ENCODE data around the gene GATA5.

Gene GATA5

GRCh38 chr20:62487118-62487517 lies 11.3 kb upstream of the GATA5 start:
- ChIA-PET POLR2A (no interaction called here), CTCF (interaction anchor here (0.8 kb wide), 1 partner anchor 12 kb away, joined by 3 read pairs; no protein-coding TSS in a partner anchor)
- H3K27ac ChIP-seq (ENCODE audit: extremely low read depth, low read depth, low read length) = no peak overlapping the region
- H3K36me3 ChIP-seq (ENCODE audit: control insufficient read depth in 2 of 2, insufficient read depth in 1 of 2, low read length in 2 of 2) = no peaks in the 10 kb centered on the region
- H3K4me1 ChIP-seq (ENCODE audit: control insufficient read depth, insufficient read depth, low read length) = no peaks in the 10 kb centered on the region
- H3K9me3 ChIP-seq (ENCODE audit: control insufficient read depth, insufficient read depth, low read depth, low read length) = no peaks in the 10 kb centered on the region
- no peak overlapping the region for H3K4me3 ChIP-seq (ENCODE audit: low read depth, low read length)
- no peak for TF ChIP-seq ZNF677 (tag by site-specific recombination; IDR thresholded peaks at IDR 0.05)
- no peak for TF ChIP-seq ZBTB26 (tag by site-specific recombination; optimal IDR thresholded peaks at IDR 0.05)
- no peak for TF ChIP-seq ZFP3 (tag by site-specific recombination; IDR thresholded peaks at IDR 0.05; ENCODE audit: low read depth)
- no peak for TF ChIP-seq ZNF26 (tag by site-specific recombination; IDR thresholded peaks at IDR 0.05)
- TF ChIP-seq ZFP37 (tag by site-specific recombination; IDR thresholded peaks at IDR 0.05) = no peak

- Histone ChIP-seq H3K27ac (ENCODE audit: extremely low read depth, low read depth, low read length) (no peak overlapping the region), H3K4me1 (ENCODE audit: control insufficient read depth, insufficient read depth, low read length) (no peaks in the 10 kb centered on the region), H3K4me3 (ENCODE audit: low read depth, low read length) (no peak overlapping the region), H3K9me3 (ENCODE audit: control insufficient read depth, insufficient read depth, low read depth, low read length) (no peaks in the 10 kb centered on the region), H3K36me3 (ENCODE audit: control insufficient read depth in 2 of 2, insufficient read depth in 1 of 2, low read length in 2 of 2) (no peaks in the 10 kb centered on the region)
- ChIA-PET CTCF (interaction anchor here (0.7 to 0.8 kb wide), 2 partner anchors 13 to 214 kb away, joined by 3 read pairs; no protein-coding TSS in a partner anchor), POLR2A (no interaction called here)
- no peak for TF ChIP-seq YY1 (tag by site-specific recombination; IDR thresholded peaks at IDR 0.05)
- 0 out of 2 replicates have a peak, but pooled peaks have one; percentile 23 for TF ChIP-seq GLIS2 (tag by site-specific recombination; IDR thresholded peaks at IDR 0.05)
- peak; percentile 43; the same call in 1 of the 2 replicates for TF ChIP-seq ZNF600 (tag by site-specific recombination; IDR thresholded peaks at IDR 0.05)
- TF ChIP-seq SCRT2 (tag by site-specific recombination; IDR thresholded peaks at IDR 0.05) = peak; percentile 19; the same call in 1 of the 2 replicates
These were observed 10.7 kb upstream of the GATA5 start for GRCh38 chr20:62486484-62486883.

GRCh38 chr20:62485701-62486089 lies 9.9 kb upstream of the GATA5 start:
- Histone ChIP-seq H3K27ac (ENCODE audit: extremely low read depth, low read depth, low read length) (no peak overlapping the region), H3K4me3 (ENCODE audit: low read depth, low read length) (no peak overlapping the region), H3K4me1 (ENCODE audit: control insufficient read depth, insufficient read depth, low read length) (no peaks in the 10 kb centered on the region), H3K36me3 (ENCODE audit: control insufficient read depth in 2 of 2, insufficient read depth in 1 of 2, low read length in 2 of 2) (no peaks in the 10 kb centered on the region), H3K9me3 (ENCODE audit: control insufficient read depth, insufficient read depth, low read depth, low read length) (no peaks in the 10 kb centered on the region)
- TF ChIP-seq ZNF580 (tag by site-specific recombination; IDR thresholded peaks at IDR 0.05) = no peak
- ChIA-PET POLR2A (no interaction called here), CTCF (no interaction called here)

GRCh38 chr20:62485062-62485700 lies 9.4 kb upstream of the GATA5 start:
- Histone ChIP-seq H3K4me1 (ENCODE audit: control insufficient read depth, insufficient read depth, low read length) (no peaks in the 10 kb centered on the region), H3K27ac (ENCODE audit: extremely low read depth, low read depth, low read length) (no peak overlapping the region)
- CTCF ChIA-PET = interaction anchor here (0.6 kb wide), 1 partner anchor 531 kb away, joined by 3 read pairs; no protein-coding TSS in a partner anchor
- TF ChIP-seq ZNF658 (tag by site-specific recombination; IDR thresholded peaks at IDR 0.05) = no peak
- no peak for TF ChIP-seq ZNF169 (tag by site-specific recombination; IDR thresholded peaks at IDR 0.05)
- no peak for TF ChIP-seq ZNF530 (tag by site-specific recombination; IDR thresholded peaks at IDR 0.05; ENCODE audit: low read depth)
- TF ChIP-seq ZNF830 (tag by site-specific recombination; IDR thresholded peaks at IDR 0.05; ENCODE audit: low read depth) = no peak
- no peak for TF ChIP-seq ZNF544 (tag by site-specific recombination; IDR thresholded peaks at IDR 0.05)
- no peak for TF ChIP-seq PRDM1 (tag by site-specific recombination; IDR thresholded peaks at IDR 0.05)
- no peak for TF ChIP-seq ZSCAN18 (tag by site-specific recombination; IDR thresholded peaks at IDR 0.05)
- TF ChIP-seq ZNF133 (tag by site-specific recombination; IDR thresholded peaks at IDR 0.05) = no peak
- no peak for TF ChIP-seq ZNF311 (tag by site-specific recombination; IDR thresholded peaks at IDR 0.05; ENCODE audit: borderline replicate concordance)
- TF ChIP-seq ZNF560 (tag by site-specific recombination; IDR thresholded peaks at IDR 0.05; ENCODE audit: borderline replicate concordance) = no peak
- no peak for TF ChIP-seq ELK4 (IDR thresholded peaks at IDR 0.05; ENCODE audit: borderline replicate concordance, low read depth, low read length)
- TF ChIP-seq ZBTB17 (tag by site-specific recombination; IDR thresholded peaks at IDR 0.05) = no peak
- TF ChIP-seq ZNF391 (tag by site-specific recombination; IDR thresholded peaks at IDR 0.05; ENCODE audit: borderline replicate concordance, low read depth) = no peak

More at GRCh38 chr20:62485062-62485700, 9.4 kb upstream of the GATA5 start:
- H3K4me3 ChIP-seq (ENCODE audit: low read depth, low read length) = no peak overlapping the region
- H3K36me3 ChIP-seq (ENCODE audit: control insufficient read depth in 2 of 2, insufficient read depth in 1 of 2, low read length in 2 of 2) = no peaks in the 10 kb centered on the region
- no peaks in the 10 kb centered on the region for H3K9me3 ChIP-seq (ENCODE audit: control insufficient read depth, insufficient read depth, low read depth, low read length)
- POLR2A ChIA-PET = no interaction called here

All from HEK293 (cell line).